ENCODE measurements around the gene ZGRF1. TPM values are rescaled to one million over a fixed set of nuclear protein-coding genes. Genes with fewer than 3 reads are reported as not detected.

The ZGRF1 gene
- total and polyA plus RNA-seq, 10 of the 15 experiments (the other 5 are each of a cell fraction or from before 2014, with no cell fraction given): 8.5 to 32.1 (median 20.1) TPM

DNA sequence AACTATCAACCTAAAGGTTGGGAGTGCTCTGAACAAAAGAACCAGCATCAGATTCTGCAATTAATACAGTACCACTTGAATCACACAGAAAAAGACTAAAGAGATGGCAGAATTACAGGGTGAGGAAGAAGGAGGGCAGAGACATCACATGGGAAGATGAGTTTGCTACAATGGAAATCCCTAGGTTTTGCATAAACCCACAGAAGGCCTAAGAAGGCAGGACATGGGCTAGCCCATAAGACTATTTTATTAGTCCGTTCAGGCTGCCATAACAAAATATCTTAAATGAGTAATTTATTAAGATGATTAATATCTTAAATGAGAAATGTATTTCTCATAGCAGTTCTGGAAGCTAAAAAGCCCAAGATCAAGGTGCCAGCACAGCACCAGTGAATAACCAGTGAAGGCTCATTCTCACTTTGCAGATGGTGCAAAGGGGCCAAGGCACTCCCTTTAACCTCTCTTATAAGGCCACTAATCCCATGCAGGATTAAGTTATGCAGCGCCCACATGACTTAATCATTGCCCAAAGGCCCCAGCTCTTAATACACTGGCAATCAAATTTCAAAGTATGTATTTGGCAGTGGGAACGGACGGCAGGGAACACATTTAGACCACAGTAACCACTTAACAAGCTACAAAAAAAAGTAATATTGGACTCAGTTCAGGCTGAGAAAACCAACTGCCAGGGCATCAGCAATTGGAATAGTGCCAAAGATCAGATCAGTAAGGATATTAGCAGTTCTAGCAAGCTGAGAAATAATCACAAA lies 73.1 kb downstream of the ZGRF1 start:
- Histone ChIP-seq H3K79me2 (ENCODE audit: control insufficient read depth, insufficient read depth, low read length) (no peaks in the 10 kb centered on the region), H2AFZ (ENCODE audit: control insufficient read depth, low read depth, low read length) (no peak overlapping the region), H3K4me2 (ENCODE audit: control insufficient read depth, insufficient read depth) (no peak overlapping the region), H3K4me3 (no peak overlapping the region), H3K27ac (ENCODE audit: control insufficient read depth, insufficient read depth) (no peak overlapping the region), H3K36me3 (ENCODE audit: control insufficient read depth in 2 of 2, insufficient read depth in 2 of 2, low read length in 1 of 2) (no peaks in the 10 kb centered on the region; a peak in 1 of 4 replicates), H3K9ac (ENCODE audit: control insufficient read depth, insufficient read depth, low read length) (no peak overlapping the region), H3K9me3 (replicated peaks; ENCODE audit: control insufficient read depth, insufficient read depth, low read length) (no peaks in the 10 kb centered on the region; the same call in 2 of the 3 replicates), H3K27me3 (replicated peaks in 1 of 2; ENCODE audit: control insufficient read depth in 2 of 2, insufficient read depth in 2 of 2, low read length in 1 of 2) (no peaks in the 10 kb centered on the region), H4K20me1 (ENCODE audit: control insufficient read depth, insufficient read depth) (no peaks in the 10 kb centered on the region), H3K4me1 (ENCODE audit: control insufficient read depth, insufficient read depth, low read length) (peaks cover 6% of the 10 kb centered on the region; the same call in 1 of the 2 replicates)
- TF ChIP-seq, protein P1, sequence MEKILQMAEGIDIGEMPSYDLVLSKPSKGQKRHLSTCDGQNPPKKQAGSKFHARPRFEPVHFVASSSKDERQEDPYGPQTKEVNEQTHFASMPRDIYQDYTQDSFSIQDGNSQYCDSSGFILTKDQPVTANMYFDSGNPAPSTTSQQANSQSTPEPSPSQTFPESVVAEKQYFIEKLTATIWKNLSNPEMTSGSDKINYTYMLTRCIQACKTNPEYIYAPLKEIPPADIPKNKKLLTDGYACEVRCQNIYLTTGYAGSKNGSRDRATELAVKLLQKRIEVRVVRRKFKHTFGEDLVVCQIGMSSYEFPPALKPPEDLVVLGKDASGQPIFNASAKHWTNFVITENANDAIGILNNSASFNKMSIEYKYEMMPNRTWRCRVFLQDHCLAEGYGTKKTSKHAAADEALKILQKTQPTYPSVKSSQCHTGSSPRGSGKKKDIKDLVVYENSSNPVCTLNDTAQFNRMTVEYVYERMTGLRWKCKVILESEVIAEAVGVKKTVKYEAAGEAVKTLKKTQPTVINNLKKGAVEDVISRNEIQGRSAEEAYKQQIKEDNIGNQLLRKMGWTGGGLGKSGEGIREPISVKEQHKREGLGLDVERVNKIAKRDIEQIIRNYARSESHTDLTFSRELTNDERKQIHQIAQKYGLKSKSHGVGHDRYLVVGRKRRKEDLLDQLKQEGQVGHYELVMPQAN (conservative IDR thresholded peaks at IDR 0.05): no peak
- no peak for TF ChIP-seq E2F4 (IDR thresholded peaks at IDR 0.05; ENCODE audit: low read depth, low read length)
- ChIA-PET SMC1A (ENCODE audit: uncharacterized antibody, unreplicated experiment) (interaction anchor here (0.7 to 1.2 kb wide), 6 partner anchors 10 to 236 kb away, joined by 3 to 4 read pairs (median 3); no protein-coding TSS in a partner anchor), CTCF (interaction anchor here (0.8 to 0.9 kb wide), 2 partner anchors 10 to 13 kb away, joined by 3 read pairs; no protein-coding TSS in a partner anchor), RAD21 (ENCODE audit: unreplicated experiment) (interaction anchor here (1.0 kb wide), 1 partner anchor 236 kb away, joined by 3 read pairs; no protein-coding TSS in a partner anchor), POLR2A (no interaction called here)
- ATAC-seq (peak; percentile 77), DNase-seq (ENCODE audit: low read depth, low spot score) (no peak), FAIRE-seq (no peak)
- in situ Hi-C loops (cut with MboI) (no loop called here), intact Hi-C loops (cut with micrococcal nuclease; ENCODE audit: unreplicated experiment) (no loop called here)
- 90% methylated on average over 4 of the region's 4 CpGs for WGBS (ENCODE audit: insufficient coverage, insufficient replicate concordance, low lambda C conversion rate, missing lambda C conversion rate)
- BruUV-seq (replicated peaks): no TSS peak

Data from GM12878 (cell line).